Stimulated activated naive CD4-positive, alpha-beta T cell (primary cell): Measurements from ENCODE around the gene TRAF2.

ENCODE experiments used
- DNase-seq, 6 experiments: peaks; one replicate each; lab custom pipeline; 2025; lab: John Stamatoyannopoulos, UW

Gene TRAF2

GRCh38 chr9:136949817-136950655, 63.7 kb downstream of the TRAF2 start:
- DNase-seq: peak; percentile 89 to 98 (median 94)

GRCh38 chr9:136950656-136951276, 64.5 kb downstream of the TRAF2 start:
- DNase-seq: no peak

DNA sequence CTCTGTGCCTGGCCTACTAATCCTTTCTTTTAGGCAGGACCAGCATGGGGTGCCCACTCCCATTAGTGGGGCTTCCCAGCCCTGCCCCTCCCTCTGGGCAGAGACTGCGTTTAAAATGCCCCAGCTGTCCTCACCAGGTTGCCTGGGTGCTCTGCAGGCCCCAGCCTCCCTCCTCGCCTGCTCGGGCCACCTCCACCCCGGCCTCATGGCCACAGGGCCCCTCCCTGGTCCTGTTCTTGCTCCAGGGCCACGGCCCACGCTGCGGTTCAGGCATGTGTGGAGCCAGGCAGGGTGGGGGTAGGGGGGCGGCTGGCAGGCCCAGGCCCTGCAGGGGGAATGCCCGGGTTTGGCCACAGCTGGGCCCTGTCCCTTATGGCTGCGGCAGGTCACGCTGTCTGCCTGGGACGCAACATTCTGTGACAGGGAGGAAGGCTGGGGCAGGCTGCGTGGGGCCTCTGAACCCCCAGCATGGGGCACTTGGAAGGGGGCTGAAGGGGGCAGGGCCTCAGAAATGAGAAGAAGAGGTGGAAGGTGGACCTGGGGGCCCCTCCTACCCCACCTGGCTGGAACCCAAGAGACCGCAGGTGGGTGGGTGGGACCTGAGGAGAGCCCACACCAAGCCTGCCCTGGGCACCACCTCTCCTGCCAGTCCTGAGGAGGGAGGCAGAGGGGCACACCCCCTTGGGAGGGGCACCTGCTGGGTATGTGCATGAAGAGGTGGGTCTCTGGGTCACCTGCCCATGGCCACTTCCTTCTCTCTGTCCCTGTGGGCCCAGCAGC, 65.4 kb downstream of the TRAF2 start, which contains the start of gene LCN12:
LCN12 (plus strand) TSS at position 733 of the 780 bp plus-strand sequence. CDS start 55 bp downstream, outside the sequence.
- no peak for DNase-seq

- DNase-seq: no peak
Observed at GRCh38 chr9:136952321-136952850, 66.1 kb downstream of the TRAF2 start.

DNA sequence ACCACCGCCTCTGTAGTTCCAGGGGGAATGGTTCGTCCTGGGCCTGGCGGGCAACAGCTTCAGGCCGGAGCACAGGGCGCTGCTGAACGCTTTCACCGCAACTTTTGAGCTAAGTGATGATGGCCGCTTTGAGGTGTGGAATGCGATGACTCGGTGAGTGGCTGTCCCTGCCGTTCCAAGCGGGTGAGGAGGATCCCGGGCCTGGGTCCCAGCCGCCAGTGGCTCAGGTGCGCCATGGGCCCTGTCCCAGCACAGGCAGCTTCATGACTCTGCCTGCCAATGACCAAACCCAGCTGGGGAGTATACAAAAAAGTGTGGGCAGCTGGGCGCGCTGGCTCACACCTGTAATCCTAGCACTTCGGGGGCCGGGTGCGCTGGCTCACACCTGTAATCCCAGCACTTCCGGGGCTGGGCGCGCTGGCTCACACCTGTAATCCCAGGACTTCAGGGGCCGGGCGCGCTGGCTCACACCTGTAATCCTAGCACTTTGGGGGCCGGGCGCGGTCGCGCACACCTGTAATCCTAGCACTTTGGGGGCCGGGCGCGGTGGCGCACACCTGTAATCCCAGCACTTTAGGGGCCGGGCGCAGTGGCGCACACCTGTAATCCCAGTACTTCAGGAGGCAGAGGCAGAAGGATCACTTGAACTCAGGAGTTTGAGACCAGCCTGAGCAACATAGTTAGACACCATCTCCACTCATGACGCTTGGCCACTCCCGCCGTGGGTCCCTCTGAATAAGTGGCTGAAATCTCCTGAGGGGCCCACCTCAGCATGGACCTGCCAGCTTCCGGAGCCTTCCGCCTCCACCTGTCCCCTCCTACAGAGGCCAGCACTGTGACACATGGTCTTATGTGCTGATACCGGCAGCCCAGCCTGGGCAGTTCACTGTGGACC, 66.8 kb downstream of the TRAF2 start:
- DNase-seq: no peak

- DNase-seq: no peak
Observed at GRCh38 chr9:136953771-136954269, 67.5 kb downstream of the TRAF2 start.

- no peak for DNase-seq
Observed at GRCh38 chr9:136954270-136955083, 68.2 kb downstream of the TRAF2 start.

DNA sequence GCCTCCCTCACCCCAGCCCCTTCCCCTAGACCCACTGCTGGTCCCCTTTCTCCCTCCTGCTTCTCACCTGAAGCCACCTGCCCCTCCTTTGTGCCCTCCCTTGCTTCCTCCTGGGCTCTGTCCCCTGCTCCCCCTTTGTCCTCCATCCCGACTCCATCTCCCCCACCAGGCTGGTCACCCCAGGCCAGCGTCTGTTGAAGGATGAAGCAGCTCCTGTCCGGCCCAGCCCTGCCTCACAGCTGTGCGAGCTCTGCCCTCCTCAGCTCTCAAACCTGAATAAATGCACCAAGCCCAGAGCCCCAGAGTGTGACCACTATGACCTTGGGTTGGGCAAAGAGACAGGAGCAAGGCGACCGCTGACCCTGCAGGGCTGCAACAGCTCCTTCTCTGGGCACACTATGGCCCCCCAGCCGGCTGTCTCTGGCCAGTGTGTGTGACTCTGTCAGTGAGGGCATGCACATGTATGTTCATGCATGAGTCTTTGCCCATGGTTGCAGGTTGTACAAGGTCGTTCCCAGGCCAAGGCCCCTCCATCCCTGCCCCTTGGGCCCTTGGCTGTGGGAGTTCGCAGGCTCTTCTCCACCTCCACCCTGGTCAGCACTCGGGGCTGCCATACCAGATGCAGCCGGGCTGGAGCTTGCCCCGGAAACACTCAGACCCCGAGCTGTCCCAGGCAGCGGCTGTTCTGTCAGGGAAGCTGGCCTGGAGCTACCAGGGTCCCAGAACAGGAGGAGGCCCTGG, 69.1 kb downstream of the TRAF2 start:
- DNase-seq: no peak

- no peak for DNase-seq
Observed at GRCh38 chr9:136955943-136956335, 69.6 kb downstream of the TRAF2 start.

DNA sequence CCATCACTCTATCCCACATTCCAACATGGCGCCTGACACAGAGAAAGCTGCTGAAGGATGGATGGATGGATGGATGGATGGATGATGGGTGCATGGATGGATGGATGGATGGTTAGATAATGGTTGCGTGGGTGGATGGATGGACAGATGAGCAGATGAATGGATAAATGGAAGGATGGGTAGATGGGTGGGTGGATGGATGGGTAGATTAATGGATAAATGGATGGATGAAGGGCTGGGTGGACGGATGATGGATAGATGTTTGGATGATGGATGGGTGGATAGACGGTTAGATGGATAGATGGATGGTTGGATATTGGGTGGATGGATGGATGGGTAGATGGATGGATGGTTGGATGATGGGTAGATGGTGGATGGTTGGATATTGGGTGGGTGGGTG, 70.3 kb downstream of the TRAF2 start:
- no peak for DNase-seq

- no peak for DNase-seq
Observed at GRCh38 chr9:136957461-136957860, 71.1 kb downstream of the TRAF2 start.

GRCh38 chr9:136957901-136958300, 71.6 kb downstream of the TRAF2 start:
- no peak for DNase-seq

DNA sequence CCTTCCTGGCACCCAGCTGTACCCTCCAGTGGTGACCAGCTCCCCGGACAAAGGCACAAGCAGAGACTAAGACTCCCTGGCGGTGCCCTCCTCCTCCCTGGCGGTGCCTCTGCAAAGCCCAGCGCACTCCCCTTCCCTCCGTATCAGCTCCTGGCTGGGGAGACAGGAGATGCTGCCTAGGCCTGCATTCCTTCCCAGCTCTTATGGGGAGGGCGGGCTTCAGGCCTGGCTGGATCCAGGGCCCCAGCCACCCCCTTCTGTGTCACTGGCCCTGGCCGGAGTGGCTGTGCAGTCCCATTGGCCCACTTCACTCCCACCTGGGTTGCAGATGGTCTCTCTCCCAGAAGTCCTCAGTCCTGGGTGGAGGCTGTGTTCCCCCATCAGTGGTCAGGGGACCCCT, 72.2 kb downstream of the TRAF2 start:
- DNase-seq: no peak

DNA sequence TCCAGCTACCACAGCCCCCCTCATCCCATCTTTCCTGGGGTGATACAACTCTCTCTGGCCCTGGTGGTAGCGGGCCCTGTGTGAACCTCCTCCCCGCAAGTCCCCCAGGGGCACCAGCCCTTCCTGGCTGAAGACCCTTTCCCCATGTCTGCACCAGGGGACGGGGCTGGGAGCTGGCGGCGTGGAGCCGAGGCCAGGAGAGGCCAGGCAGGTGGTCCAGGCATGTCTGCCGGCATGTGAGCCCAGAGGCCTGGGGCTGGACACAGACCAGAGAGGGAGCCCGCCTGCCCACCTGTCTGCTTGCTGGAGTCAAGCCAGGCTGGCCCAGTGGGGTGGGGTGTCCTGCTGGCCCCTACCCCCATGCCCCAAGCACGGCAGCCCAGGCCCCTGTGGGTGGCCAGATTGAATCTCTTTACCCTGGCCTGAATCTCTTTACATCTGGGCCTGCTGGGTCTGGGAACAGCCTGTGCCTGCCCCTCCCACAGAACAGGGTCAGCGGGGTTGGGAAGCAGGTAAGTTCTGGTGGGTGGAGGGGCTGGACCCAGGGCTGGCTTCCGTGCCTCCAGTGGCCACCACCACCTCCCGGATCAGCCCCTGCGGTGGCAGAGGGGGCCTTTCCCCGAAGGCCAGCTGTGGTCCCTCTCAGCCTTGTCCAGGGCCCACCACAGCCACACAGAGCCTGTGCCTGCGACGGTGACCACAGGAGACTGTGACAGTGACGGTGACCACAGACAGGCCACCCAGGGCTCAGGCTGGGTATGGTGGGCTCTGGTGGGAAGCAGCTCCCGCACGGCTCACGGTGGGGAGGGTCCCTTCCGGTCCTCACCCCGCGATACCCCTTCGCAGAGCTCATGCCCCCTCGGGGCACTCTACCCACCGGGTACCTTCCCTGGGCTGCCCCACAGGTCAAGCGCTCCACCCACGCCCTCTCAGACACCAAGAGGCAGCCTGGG, 72.9 kb downstream of the TRAF2 start:
- DNase-seq: no peak

GRCh38 chr9:136960212-136960937, 74.1 kb downstream of the TRAF2 start:
- DNase-seq: no peak

GRCh38 chr9:136960938-136961275, 74.6 kb downstream of the TRAF2 start:
- no peak for DNase-seq

DNA sequence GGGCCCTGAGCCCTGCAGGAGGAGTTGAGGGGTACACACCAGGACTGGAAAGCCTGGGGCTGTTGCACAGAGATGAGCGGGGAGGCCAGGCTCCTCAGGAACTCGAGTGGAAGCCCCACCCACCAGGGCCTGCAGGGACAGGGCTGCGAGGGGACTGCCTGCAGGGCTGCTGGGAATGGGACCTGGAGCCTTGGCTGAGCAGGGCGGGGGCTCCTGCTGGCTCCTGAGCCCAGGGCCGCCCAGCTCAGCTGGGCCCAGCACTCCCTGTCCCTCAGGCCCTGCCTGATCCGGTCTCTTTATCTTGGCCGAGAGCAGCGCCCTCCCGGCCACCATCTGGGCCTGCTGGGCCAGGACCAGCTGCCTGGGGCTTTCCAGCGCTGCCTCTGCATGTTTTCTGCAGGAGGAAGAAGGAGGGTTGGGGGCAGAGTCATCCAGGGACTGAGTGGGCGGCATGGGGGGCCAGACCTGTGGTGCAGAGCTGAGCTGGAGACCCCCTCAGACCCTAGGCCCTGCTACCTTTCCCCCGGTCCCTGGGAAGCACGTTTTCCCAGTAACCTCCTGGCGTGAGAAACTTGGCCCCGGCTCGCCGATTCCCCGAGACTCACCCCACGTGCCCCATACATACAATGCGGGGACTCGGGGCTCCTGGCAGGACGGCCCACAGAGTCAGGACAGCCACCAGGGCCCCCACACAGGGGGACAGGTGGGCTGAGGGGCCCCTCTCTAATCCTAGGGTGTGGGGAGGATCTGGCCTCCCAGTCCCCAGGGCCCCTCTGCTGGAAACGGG, 75.2 kb downstream of the TRAF2 start:
- DNase-seq: no peak
